GM12878 (cell line): Measurements from ENCODE around the gene HRH3. TPM values are rescaled to one million over a fixed set of nuclear protein-coding genes. Genes with fewer than 3 reads are reported as not detected.

Experiments
- ATAC-seq: fragments of 200-7000 bp; cut with Tn5 transposase; 3 replicates; pipeline ENCODE4 v1.9.1; 2020; ENCODE audit warnings: mild to moderate bottlenecking, moderate library complexity
- BruUV-seq: library from RNA; stranded (reverse); fragments of 400-500 nt; replicated peaks from 2 replicates; lab custom pipeline; 2021; lab: Mats Ljungman, UMichigan
- CTCF ChIA-PET: fragments of 300-600 bp; sonication (Branson Sonifier 250); formaldehyde crosslinking; extraction: SDS; loops from one replicate; lab custom pipeline; 2021; ENCODE audit warnings: inconsistent platforms; lab: Yijun Ruan, JAX
- POLR2A ChIA-PET: fragments of 350-600 bp; formaldehyde crosslinking; extraction: SDS; loops from one replicate; lab custom pipeline; 2021; ENCODE audit warnings: inconsistent platforms; lab: Charles Lee
- RAD21 ChIA-PET: fragments of 300-600 bp; sonication (Branson Sonifier 250); formaldehyde crosslinking; loops from one replicate; lab custom pipeline; 2023; ENCODE audit warnings: antibody characterized with exemption; ENCODE audit not compliant: unreplicated experiment; lab: Charles Lee
- SMC1A ChIA-PET: fragments of 300-600 bp; sonication (Branson Sonifier 250); formaldehyde crosslinking; loops from one replicate; lab custom pipeline; 2023; ENCODE audit not compliant: unreplicated experiment, uncharacterized antibody; lab: Charles Lee
- DNase-seq: peaks from one replicate; pipeline ENCODE4 v3.0.0-alpha.2; 2011; ENCODE audit warnings: low read depth, low spot score
- FAIRE-seq: peaks from 3 replicates; lab custom pipeline; 2011; peaks lifted over from hg19 to GRCh38; lab: Jason Lieb, UNC
- H2AFZ ChIP-seq: 2 replicates; pipeline ENCODE4 v1.6.0; 2011; ENCODE audit warnings: low read depth, low read length, control low read depth; ENCODE audit not compliant: control insufficient read depth
- H3K27ac ChIP-seq: 2 replicates; pipeline ENCODE4 v1.5.1; 2011; ENCODE audit warnings: control low read depth; ENCODE audit not compliant: control insufficient read depth, insufficient read depth
- H3K27me3 ChIP-seq, 2 experiments: replicated peaks in 1 of 2; 2 replicates each; pipeline versions ENCODE4 v1.6.0 to v1.6.1; 2011; ENCODE audit warnings: low read length in 1 of 2; ENCODE audit not compliant: control insufficient read depth in 2 of 2, insufficient read depth in 2 of 2
- H3K36me3 ChIP-seq, 2 experiments: 2 replicates each; pipeline ENCODE4 v1.5.1; 2011; ENCODE audit warnings: low read length in 1 of 2; ENCODE audit not compliant: control insufficient read depth in 2 of 2, insufficient read depth in 2 of 2
- H3K4me1 ChIP-seq: 2 replicates; pipeline ENCODE4 v1.6.1; 2011; ENCODE audit warnings: mild to moderate bottlenecking, low read length, moderate library complexity, mixed read lengths; ENCODE audit not compliant: control insufficient read depth, insufficient read depth
- H3K4me2 ChIP-seq: 2 replicates; pipeline ENCODE4 v1.6.0; 2011; ENCODE audit warnings: control low read depth; ENCODE audit not compliant: control insufficient read depth, insufficient read depth
- H3K4me3 ChIP-seq: fragments of 200-600 bp; sonication (generic); 2 replicates; pipeline ENCODE4 v1.5.1; 2016
- H3K79me2 ChIP-seq: 2 replicates; pipeline ENCODE4 v1.6.0; 2011; ENCODE audit warnings: low read length; ENCODE audit not compliant: control insufficient read depth, insufficient read depth
- H3K9ac ChIP-seq: 2 replicates; pipeline ENCODE4 v1.8.0; 2011; ENCODE audit warnings: low read length, control low read depth, mixed read lengths; ENCODE audit not compliant: control insufficient read depth, insufficient read depth
- H3K9me3 ChIP-seq: replicated peaks from 3 replicates; pipeline ENCODE4 v1.5.1; 2011; ENCODE audit warnings: mild to moderate bottlenecking, low read length; ENCODE audit not compliant: control insufficient read depth, insufficient read depth
- H4K20me1 ChIP-seq: 2 replicates; pipeline ENCODE4 v1.6.0; 2011; ENCODE audit not compliant: control insufficient read depth, insufficient read depth
- ASH2L ChIP-seq: fragments of 300-600, 200-600 bp; sonication (generic); IDR thresholded peaks from 2 replicates; pipeline ENCODE4 v1.6.1; 2017; ENCODE audit warnings: low read depth, mild to moderate bottlenecking, borderline replicate concordance
- DPF2 ChIP-seq: fragments of 450-650 bp; IDR thresholded peaks from 2 replicates; pipeline ENCODE4 v1.6.1; 2017; ENCODE audit warnings: mild to moderate bottlenecking
- FOS ChIP-seq: IDR thresholded peaks from 3 replicates; pipeline ENCODE4 v1.6.1; 2011; ENCODE audit warnings: borderline replicate concordance; ENCODE audit not compliant: insufficient read length; ENCODE audit errors: extremely low read depth
- FOXM1 ChIP-seq: IDR thresholded peaks from 2 replicates; pipeline ENCODE4 v1.6.1; 2012; ENCODE audit warnings: low read depth, mild to moderate bottlenecking, inconsistent platforms, low read length, moderate library complexity
- PRDM15 ChIP-seq: fragments of 450-650 bp; formaldehyde crosslinking; IDR thresholded peaks from 2 replicates; pipeline ENCODE4 v1.4.0; 2020; ENCODE audit warnings: mild to moderate bottlenecking, moderate library complexity
- SMC3 ChIP-seq: IDR thresholded peaks from 2 replicates; pipeline ENCODE4 v1.6.1; 2011; ENCODE audit warnings: low read length, improper control_type of control experiment, borderline replicate concordance
- TCF7 ChIP-seq: IDR thresholded peaks from 2 replicates; pipeline ENCODE4 v1.6.1; 2014; ENCODE audit warnings: antibody characterized with exemption, borderline replicate concordance
- USF1 ChIP-seq: IDR thresholded peaks from 2 replicates; pipeline ENCODE4 v1.6.1; 2011; ENCODE audit warnings: borderline replicate concordance, low read depth, mild to moderate bottlenecking, moderate library complexity, mixed read lengths, low read length; ENCODE audit not compliant: insufficient read depth; ENCODE audit errors: extremely low read length
- WGBS: methylation state at CpG from one replicate; pipeline ENCODE4 v1.1.6; 2016; ENCODE audit warnings: low lambda C conversion rate; ENCODE audit not compliant: insufficient replicate concordance, insufficient coverage; ENCODE audit errors: missing lambda C conversion rate; 5-methylcytosine and 5-hydroxymethylcytosine counted together
- in situ Hi-C: fragments of 300-500 bp; cut with MboI; formaldehyde crosslinking; loops from 9 replicates; pipeline ENCODE4 v1.14.3; 2018; ENCODE audit warnings: mixed read lengths
- intact Hi-C: fragments of 100-400 bp; cut with micrococcal nuclease; formaldehyde crosslinking; loops from one replicate; pipeline ENCODE4 v1.14.2; 2022; ENCODE audit not compliant: unreplicated experiment
- polyA plus RNA-seq, 11 experiments: library from polyadenylated mRNA; depleted of rRNA in 4 of 11; unstranded in 6 of 11; stranded (reverse) in 5 of 11; fragments of >200 nt; fragmentation: Nextera tagmentation in 4 of 11; fragmentation: Illumina TruSeq in 1 of 11; extraction: Ambion mirVana in 4 of 11; extraction: Trizol in 1 of 11; gene quantifications; 1 replicate in 1 of 11; 2 replicates in 10 of 11; pipeline versions ENCODE4 v1.2.1 to v1.2.3, GENCODE V29; 2011 to 2016; ENCODE audit warnings: inconsistent platforms in 2 of 11, missing spikeins in 2 of 11, low read depth in 1 of 11
- total RNA-seq, 4 experiments: library from RNA; depleted of rRNA in 3 of 4; stranded (reverse); fragments of >200 nt in 3 of 4; fragmentation: Illumina TruSeq in 1 of 4; extraction: Trizol in 1 of 4; gene quantifications; 2 replicates each; pipeline versions ENCODE4 v1.2.1 to v1.2.3, GENCODE V29; 2013 to 2021

The HRH3 gene
- total and polyA plus RNA-seq, 10 of the 15 experiments (the other 5 are each of a cell fraction or from before 2014, with no cell fraction given): not detected

GRCh38 chr20:62211769-62212288 is 8.2 kb downstream of the HRH3 start:
- Histone ChIP-seq H3K27ac (no peak overlapping the region), H3K36me3 (no peaks in the 10 kb centered on the region), H3K4me3 (no peak overlapping the region), H3K9ac (no peak overlapping the region), H3K79me2 (no peaks in the 10 kb centered on the region), H3K27me3 (no peaks in the 10 kb centered on the region), H3K9me3 (no peaks in the 10 kb centered on the region), H2AFZ (no peak overlapping the region), H3K4me1 (no peaks in the 10 kb centered on the region), H4K20me1 (no peaks in the 10 kb centered on the region), H3K4me2 (no peak overlapping the region)
- CTCF ChIA-PET: no interaction called here
- in situ Hi-C loops (no loop called here), intact Hi-C loops (no loop called here)
- SMC1A ChIA-PET: no interaction called here
- no peak for TF ChIP-seq DPF2
- TF ChIP-seq SMC3: no peak
- TF ChIP-seq ASH2L: no peak
- no peak for TF ChIP-seq TCF7
- TF ChIP-seq USF1: no peak
- no peak for TF ChIP-seq FOXM1
- no peak for TF ChIP-seq PRDM15
- no peak for TF ChIP-seq FOS
- ATAC-seq (no peak), FAIRE-seq (no peak), DNase-seq (no peak)
- RAD21 ChIA-PET: no interaction called here
- 39% methylated on average over 9 of the region's 9 CpGs for WGBS
- POLR2A ChIA-PET: no interaction called here
- no TSS peak for BruUV-seq
